HG02981 (cell line): ENCODE measurements around the gene AEN.

ENCODE experiments used
- ATAC-seq: cut with Tn5 transposase; IDR thresholded peaks from one replicate; pipeline ENCODE4 v1.9.1; 2021; ENCODE audit warnings: mild to moderate bottlenecking, moderate library complexity; ENCODE audit not compliant: unreplicated experiment

Gene AEN

GRCh38 chr15:88620995-88621772, at the start of gene AEN:
AEN (plus strand) TSS chr15:88621340; CDS start chr15:88626210, 4,870 bp downstream.
- peak; percentile 93 for ATAC-seq

GRCh38 chr15:88571852-88572259, 49.3 kb upstream of the AEN start:
- no peak for ATAC-seq

GRCh38 chr15:88574077-88574476, 47.1 kb upstream of the AEN start:
- no peak for ATAC-seq

GRCh38 chr15:88574655-88575054, 46.5 kb upstream of the AEN start:
- no peak for ATAC-seq

GRCh38 chr15:88579322-88579721, 41.8 kb upstream of the AEN start:
- ATAC-seq = no peak

- ATAC-seq = no peak
Measured at GRCh38 chr15:88580532-88580931, 40.6 kb upstream of the AEN start.

- no peak for ATAC-seq
Measured at GRCh38 chr15:88586401-88587162, 34.6 kb upstream of the AEN start.

GRCh38 chr15:88590759-88591158, 30.4 kb upstream of the AEN start:
- ATAC-seq = no peak

- ATAC-seq = no peak
Measured at GRCh38 chr15:88591384-88591783, 29.8 kb upstream of the AEN start.

- ATAC-seq = no peak
Measured at GRCh38 chr15:88603885-88604284, 17.3 kb upstream of the AEN start.

- ATAC-seq = no peak
Measured at GRCh38 chr15:88604381-88605188, 16.6 kb upstream of the AEN start.

- no peak for ATAC-seq
Measured at GRCh38 chr15:88605189-88606069, 15.7 kb upstream of the AEN start.

GRCh38 chr15:88606070-88606794, 14.9 kb upstream of the AEN start:
- no peak for ATAC-seq

GRCh38 chr15:88607951-88608350, 13.2 kb upstream of the AEN start:
- no peak for ATAC-seq

GRCh38 chr15:88608607-88609181, 12.4 kb upstream of the AEN start:
- no peak for ATAC-seq

GRCh38 chr15:88609344-88610090, 11.6 kb upstream of the AEN start:
- no peak for ATAC-seq

GRCh38 chr15:88610701-88611231, 10.4 kb upstream of the AEN start:
- ATAC-seq = no peak

- no peak for ATAC-seq
Measured at GRCh38 chr15:88612186-88612796, 8.8 kb upstream of the AEN start.
